ENCODE measurements around the gene SLC24A3. TPM values are rescaled to one million over a fixed set of nuclear protein-coding genes. Genes with fewer than 3 reads are reported as not detected.

The SLC24A3 gene
- total RNA-seq, 1 donor from 2014 or later, result 0.08 TPM

DNA sequence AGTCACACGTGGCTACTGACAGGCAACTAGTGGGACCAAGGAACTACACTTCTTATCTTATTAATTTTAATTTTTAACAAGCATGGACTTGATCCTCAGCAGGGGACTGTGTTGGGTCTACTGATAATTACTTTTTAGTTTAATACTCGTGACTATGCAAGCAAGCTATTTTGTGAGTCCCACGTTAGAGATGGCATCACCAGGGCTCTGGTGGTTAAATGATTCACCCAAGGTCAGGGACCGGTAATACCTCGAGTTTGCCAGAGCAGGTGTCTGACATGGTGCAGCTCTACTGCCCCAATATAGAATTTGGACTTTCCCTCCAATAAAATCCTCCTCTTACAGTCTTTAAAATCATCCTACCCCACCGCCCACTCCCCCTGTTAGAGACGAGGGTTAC, 447.0 kb downstream of the SLC24A3 start:
- H3K4me3 ChIP-seq (ENCODE audit: low read depth, low read length), result no peak overlapping the region
- no peaks in the 10 kb centered on the region for H3K36me3 ChIP-seq (ENCODE audit: control insufficient read depth, insufficient read depth, low read length)
- DNase-seq (ENCODE audit: low read depth), result no peak
- no peak for TF ChIP-seq CTCF (IDR thresholded peaks at IDR 0.05; ENCODE audit: insufficient read depth, low read length, poor library complexity, severe bottlenecking)
- H3K27me3 ChIP-seq (ENCODE audit: control insufficient read depth, insufficient read depth, low read length), result peaks cover 16% of the 10 kb centered on the region

DNA sequence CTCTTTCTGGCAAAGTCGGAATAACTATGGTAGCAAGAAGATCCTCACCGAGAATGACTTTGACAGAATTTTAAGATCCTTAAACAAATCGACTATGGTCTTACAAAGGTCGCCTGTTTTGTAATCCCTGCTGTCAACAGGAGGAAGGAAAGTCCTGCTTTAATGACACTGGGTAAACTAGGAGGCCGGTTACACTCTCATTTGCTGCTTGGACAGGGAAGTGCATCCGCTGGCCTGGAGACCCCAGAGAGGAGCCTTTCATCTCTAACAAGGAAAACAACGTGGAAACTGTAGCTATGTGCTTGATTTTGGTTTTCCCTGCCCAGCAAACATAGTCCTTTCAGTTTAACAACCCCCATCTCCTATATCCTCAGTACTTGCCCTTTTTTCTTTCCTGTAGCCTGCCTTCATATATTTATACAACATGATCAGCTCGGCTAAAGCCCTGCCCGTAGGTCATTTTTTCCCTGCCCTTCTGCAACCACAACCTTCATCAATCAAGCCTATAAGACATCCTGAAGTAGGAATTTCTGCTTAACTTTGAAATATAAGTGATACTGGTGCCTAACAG, 448.5 kb downstream of the SLC24A3 start:
- H3K27me3 ChIP-seq (ENCODE audit: control insufficient read depth, insufficient read depth, low read length), result peaks cover 18% of the 10 kb centered on the region
- H3K36me3 ChIP-seq (ENCODE audit: control insufficient read depth, insufficient read depth, low read length), result no peaks in the 10 kb centered on the region
- no peak overlapping the region for H3K4me3 ChIP-seq (ENCODE audit: low read depth, low read length)
- DNase-seq (ENCODE audit: low read depth), result no peak
- no peak for TF ChIP-seq CTCF (IDR thresholded peaks at IDR 0.05; ENCODE audit: insufficient read depth, low read length, poor library complexity, severe bottlenecking)

DNA sequence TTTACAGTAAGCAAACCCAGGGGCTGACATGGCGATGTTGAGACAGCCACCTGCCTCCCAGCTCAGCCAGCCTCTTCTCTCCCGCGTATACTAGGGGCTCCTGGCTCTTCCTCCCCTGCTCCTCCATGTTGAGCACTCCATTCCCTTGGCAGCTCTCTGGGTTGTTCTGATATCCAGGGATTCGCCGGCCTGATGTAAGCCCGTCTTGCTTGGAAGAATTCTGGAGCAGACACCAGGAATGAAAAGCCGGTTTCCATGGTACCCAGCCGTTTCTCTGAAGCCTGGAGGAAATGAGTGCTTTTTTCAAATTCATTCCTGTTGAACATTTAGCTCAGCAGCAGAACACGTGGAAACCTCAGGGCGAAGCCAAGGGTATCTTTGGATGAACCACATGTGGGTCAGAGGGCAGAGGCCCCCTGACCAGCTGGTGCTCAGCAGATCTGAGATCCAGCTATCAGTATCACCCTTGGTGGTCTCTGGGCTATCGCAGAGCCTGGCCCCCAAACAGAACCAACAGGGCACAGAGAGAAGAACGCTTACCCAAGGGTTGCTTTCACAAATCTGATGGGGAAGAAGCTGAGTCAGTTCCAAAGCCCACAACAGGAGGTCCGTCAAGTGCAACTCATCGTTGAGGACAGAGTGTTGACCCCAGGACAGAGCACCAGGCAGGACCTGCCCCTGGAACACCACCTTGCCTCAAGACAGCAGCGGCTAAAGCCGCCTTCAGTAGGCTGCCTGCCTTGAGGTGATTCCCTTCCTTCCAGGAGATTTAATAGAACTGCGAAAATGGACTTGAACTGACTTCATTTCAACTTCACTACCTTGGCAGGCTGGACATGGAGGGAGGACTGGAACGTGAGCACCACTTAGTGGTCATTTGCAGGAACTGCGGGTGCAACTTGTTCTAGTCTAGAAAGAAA, 449.5 kb downstream of the SLC24A3 start:
- Histone ChIP-seq H3K27me3 (ENCODE audit: control insufficient read depth, insufficient read depth, low read length) (peaks cover 18% of the 10 kb centered on the region), H3K36me3 (ENCODE audit: control insufficient read depth, insufficient read depth, low read length) (no peaks in the 10 kb centered on the region)
- peak; percentile 96 for TF ChIP-seq CTCF (IDR thresholded peaks at IDR 0.05; ENCODE audit: insufficient read depth, low read length, poor library complexity, severe bottlenecking)

GRCh38 chr20:19662637-19662995, 450.2 kb downstream of the SLC24A3 start:
- H3K27me3 ChIP-seq (ENCODE audit: control insufficient read depth, insufficient read depth, low read length), result peaks cover 18% of the 10 kb centered on the region
- TF ChIP-seq CTCF (IDR thresholded peaks at IDR 0.05; ENCODE audit: insufficient read depth, low read length, poor library complexity, severe bottlenecking), result no peak
- no peak overlapping the region for H3K4me3 ChIP-seq (ENCODE audit: low read depth, low read length)
- no peak for DNase-seq (ENCODE audit: low read depth)
- H3K36me3 ChIP-seq (ENCODE audit: control insufficient read depth, insufficient read depth, low read length), result no peaks in the 10 kb centered on the region

More for the DNA sequence above, 449.5 kb downstream of the SLC24A3 start:
- no peak overlapping the region for H3K4me3 ChIP-seq (ENCODE audit: low read depth, low read length)
- peak; percentile 18 for DNase-seq (ENCODE audit: low read depth)

DNA sequence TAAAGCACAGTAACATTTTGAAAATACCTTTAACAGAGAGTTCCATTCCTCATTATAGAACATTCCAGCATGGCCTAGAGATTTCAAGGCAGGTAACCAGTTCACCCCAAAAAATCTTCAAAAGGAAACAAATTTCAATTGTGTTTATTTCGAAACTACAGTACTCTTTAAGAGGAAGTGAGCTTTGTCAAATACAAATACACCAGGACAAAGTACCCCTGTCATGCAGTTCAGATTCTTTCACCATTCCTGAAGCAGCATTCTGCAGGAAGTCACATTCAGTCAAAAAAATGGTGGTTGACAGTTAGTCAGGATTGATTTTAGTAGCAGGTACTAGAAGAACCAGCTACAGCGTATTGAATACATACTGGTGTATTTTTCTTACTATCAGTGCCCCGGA, 456.0 kb downstream of the SLC24A3 start:
- H3K27me3 ChIP-seq (ENCODE audit: control insufficient read depth, insufficient read depth, low read length), result peaks cover 18% of the 10 kb centered on the region
- no peak for DNase-seq (ENCODE audit: low read depth)
- H3K36me3 ChIP-seq (ENCODE audit: control insufficient read depth, insufficient read depth, low read length), result no peaks in the 10 kb centered on the region
- no peak for TF ChIP-seq CTCF (IDR thresholded peaks at IDR 0.05; ENCODE audit: insufficient read depth, low read length, poor library complexity, severe bottlenecking)
- no peak overlapping the region for H3K4me3 ChIP-seq (ENCODE audit: low read depth, low read length)
